ENCODE data around the gene LAMTOR4.
A peak's percentile ranks its signal among the peaks of the same experiment; 100 is the strongest.

LAMTOR4 gene

GRCh38 chr7:100148559-100149328 lies at the start of gene LAMTOR4:
LAMTOR4 (plus strand) TSS chr7:100148918; CDS start chr7:100148973, 55 bp downstream.
- peak; percentile 95 for DNase-seq

DNA sequence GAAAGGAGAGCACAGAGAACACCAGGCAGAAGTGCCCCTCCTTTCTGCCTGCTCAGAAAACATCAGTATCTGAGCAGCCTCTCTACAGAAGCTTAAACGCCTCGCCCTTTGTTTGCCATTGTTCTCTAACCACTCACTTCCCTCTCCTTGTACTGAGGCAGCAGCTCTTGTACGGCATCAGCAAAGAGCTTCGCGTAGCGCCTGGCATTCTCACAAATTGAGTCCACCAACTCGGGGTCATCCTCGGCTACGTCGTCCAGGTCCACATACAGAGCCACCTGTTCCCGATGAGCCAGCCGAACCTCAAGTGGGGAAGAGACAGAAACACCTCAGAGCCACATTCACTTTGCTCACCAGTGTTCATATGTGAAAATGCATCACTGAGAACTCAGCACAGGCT lies 49.3 kb upstream of the LAMTOR4 start:
- DNase-seq, result no peak

DNA sequence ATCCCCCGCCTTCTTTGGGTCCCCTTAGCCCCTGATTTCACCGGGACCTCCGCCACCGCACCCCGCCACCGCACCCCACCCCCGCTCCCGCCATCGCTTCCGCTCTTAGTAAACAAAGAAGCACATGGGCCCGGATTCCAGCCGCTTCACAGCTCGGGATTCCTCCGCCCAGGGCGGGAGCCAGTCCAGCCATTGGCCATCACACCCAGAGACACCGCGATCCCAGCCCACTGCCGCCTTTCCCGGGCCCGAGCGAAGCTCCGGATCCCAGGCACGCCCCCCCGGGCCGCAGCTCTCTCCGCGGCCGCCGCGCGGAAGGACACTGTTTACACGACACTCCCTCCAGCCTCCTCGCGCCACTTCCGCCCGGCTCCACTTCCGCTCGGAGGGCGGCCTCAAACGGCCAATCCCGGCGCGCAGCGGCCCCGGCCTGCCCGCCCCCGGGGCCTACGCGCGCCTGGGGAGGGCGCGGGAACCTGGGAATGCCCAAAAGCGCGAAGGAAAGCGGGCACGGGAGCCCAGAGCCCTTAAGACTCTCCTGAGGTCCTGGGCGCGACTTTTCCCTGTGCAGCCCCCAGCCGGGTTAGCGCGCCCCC lies 48.2 kb upstream of the LAMTOR4 start:
- peak; percentile 85 for DNase-seq

- DNase-seq, result peak; percentile 94
Measured at GRCh38 chr7:100101016-100101862, 47.5 kb upstream of the LAMTOR4 start, which contains the start of the genes AP4M1 and MCM7. AP4M1 (plus strand) TSS chr7:100101643; CDS start chr7:100101715, 72 bp downstream. MCM7 (minus strand) TSS chr7:100101397; CDS start chr7:100101294, 103 bp downstream.

DNA sequence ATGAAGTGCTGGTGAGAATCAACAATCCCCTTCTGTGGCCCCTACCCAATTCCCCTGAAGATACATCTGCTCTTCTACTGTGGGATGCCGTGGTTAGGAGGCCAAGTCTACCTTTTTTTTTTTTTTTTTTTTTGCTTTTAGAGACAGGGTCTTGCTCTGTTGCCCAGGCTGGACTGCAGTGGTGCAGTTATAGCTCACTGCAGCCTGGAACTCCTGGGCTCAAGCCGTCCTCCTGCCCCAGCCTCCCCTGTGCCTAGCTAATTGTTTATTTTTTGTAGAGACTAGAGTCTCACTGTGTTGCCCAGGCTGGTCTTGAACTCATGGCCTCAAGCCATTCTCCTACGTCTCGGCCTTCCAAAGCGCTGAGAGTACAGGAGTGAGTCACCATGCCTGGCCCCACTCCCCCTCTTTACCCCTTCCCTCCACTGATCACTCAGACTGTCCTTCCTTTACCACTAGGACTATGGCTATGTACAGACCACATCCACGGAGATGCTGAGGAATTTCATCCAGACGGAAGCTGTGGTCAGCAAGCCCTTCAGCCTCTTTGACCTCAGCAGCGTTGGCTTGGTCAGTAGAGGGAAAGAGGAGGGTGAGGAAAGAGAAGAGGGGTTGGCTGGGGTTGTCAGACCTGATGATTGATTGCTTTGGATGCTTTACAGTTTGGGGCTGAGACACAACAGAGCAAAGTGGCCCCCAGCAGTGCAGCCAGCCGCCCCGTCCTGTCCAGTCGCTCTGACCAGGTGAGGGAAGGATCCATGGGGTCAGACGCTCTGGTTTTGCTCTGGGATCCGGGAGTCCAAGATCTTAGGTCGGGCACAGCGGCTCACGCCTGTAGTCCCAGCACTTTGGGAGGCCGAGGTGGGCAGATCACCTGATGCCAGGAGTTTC lies 45.5 kb upstream of the LAMTOR4 start:
- DNase-seq, result no peak

DNA sequence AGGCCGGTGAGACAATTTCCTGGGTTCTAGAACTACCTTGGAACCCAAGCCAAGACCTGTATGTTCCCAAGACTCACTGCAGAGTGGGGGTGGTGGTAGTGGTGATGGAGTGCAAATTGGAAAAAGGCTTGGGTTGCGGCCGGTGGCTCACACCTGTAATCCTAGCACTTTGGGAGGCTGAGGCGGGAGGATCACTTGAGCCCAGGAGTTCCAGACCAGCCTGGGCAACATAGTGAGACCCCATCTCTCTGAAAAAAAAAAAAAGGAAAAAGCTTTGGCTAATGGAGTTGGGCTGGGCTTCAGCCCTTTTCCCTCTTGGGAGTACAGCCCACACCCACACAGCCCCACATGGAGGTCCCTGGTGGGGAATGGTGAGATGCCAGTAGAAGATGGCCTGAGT lies 43.2 kb upstream of the LAMTOR4 start:
- no peak for DNase-seq

DNA sequence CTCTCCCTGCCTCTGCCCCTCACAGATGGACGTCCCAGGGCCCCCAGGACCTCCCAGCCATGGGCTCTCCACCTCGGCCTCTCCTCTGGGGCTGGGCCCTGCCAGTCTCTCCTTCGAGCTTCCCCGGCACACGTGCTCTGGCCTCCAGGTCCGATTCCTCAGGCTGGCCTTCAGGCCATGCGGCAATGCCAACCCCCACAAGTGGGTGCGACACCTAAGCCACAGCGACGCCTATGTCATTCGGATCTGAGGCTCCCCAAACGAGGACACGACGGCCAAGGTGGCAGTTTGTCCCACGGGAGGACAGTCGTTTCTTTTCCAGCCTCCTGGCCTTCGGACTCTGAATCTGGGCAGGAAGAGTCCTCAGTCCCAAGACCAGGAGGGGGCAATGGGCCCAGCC lies 42.1 kb upstream of the LAMTOR4 start:
- no peak for DNase-seq

- DNase-seq, result no peak
Measured at GRCh38 chr7:100107125-100107737, 41.5 kb upstream of the LAMTOR4 start.

GRCh38 chr7:100107890-100108289 lies 40.8 kb upstream of the LAMTOR4 start:
- no peak for DNase-seq

- DNase-seq, result no peak
Measured at GRCh38 chr7:100109521-100110163, 39.1 kb upstream of the LAMTOR4 start.

DNA sequence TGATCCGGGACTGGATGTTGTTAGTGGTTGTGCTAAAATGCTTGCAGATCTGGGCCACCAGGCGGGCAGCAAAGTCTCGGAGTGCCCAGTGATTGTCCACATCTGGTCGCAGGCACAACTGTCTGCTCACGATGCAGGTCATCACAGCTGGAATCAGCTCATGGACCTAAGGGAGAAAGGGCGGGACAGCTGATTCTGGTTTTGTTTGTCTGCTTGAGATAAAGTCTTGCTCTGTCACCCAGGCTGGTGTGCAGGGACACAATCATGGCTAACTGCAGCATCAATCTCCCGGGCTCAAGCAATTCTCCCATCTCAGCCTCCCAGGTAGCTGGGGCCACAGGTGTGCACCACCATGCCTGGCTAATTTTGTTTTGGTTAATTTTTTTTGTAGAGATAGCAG lies 37.6 kb upstream of the LAMTOR4 start:
- DNase-seq, result no peak

DNA sequence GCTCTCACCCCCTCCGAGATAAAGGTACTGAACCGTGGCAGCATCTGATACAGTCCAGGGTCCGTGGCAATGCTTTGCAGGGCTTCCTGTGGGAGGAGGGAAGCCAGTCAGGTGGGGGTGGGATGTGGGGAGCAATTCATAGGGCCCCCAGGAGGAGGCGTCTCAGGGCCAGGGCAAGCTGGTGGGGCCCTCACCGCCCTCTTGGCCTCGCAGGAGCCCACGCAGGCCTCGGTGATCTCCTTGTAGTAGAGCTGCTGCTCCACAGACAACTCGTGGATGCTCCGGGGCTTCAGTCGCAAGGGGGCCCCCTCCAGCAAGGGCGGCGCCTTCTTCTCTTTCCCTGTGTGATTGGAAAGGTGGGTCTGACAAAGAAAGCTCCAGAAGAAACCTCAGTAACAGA lies 36.8 kb upstream of the LAMTOR4 start:
- no peak for DNase-seq

- DNase-seq, result no peak
Measured at GRCh38 chr7:100115026-100115425, 33.7 kb upstream of the LAMTOR4 start.

- DNase-seq, result no peak
Measured at GRCh38 chr7:100118388-100119071, 30.2 kb upstream of the LAMTOR4 start.

DNA sequence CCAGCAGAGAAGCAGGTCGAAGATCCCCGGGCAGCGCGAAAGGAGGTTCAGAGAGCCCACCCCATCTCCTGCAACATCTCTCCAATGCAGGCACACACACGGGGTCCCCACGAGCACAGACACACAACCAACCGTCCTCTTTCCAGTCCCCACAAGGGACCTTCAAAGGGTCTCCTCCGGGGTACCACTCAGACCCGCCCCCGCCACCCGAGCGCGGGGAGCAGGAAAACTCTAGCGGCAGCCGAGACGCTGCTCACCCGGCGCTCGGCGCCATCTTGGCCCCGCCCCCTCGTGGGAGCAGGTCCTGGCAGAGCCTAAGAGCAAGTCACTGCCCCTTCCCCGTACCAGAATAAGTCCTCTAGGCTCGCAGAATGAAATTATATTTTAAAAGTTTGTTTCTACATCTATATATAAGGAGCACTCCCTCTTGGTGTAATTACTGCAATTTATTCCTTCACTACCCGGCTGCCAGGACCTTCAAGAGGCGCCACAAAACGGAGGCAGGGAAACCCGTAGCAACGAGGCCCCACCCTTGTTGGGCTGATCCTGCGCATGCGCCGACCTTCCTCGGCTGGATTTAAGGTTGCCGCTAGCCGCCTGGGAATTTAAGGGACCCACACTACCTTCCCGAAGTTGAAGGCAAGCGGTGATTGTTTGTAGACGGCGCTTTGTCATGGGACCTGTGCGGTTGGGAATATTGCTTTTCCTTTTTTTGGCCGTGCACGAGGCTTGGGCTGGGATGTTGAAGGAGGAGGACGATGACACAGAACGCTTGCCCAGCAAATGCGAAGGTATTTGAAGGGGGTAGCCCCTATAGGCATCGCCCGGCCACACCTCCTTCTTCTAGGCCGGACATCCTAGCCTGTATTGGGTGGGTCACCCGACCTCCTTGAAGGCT lies 29.4 kb upstream of the LAMTOR4 start, which contains the start of the genes CNPY4 and TAF6:
Gene CNPY4, plus strand, starts transcription at position 563 of the 898 bp plus-strand sequence. Its CDS starts 111 bp downstream, at position 674.
Gene TAF6, minus strand, starts transcription at position 287 of the 898 bp plus-strand sequence. CDS start 5,149 bp downstream, outside the sequence.
- DNase-seq, result peak; percentile 74

DNA sequence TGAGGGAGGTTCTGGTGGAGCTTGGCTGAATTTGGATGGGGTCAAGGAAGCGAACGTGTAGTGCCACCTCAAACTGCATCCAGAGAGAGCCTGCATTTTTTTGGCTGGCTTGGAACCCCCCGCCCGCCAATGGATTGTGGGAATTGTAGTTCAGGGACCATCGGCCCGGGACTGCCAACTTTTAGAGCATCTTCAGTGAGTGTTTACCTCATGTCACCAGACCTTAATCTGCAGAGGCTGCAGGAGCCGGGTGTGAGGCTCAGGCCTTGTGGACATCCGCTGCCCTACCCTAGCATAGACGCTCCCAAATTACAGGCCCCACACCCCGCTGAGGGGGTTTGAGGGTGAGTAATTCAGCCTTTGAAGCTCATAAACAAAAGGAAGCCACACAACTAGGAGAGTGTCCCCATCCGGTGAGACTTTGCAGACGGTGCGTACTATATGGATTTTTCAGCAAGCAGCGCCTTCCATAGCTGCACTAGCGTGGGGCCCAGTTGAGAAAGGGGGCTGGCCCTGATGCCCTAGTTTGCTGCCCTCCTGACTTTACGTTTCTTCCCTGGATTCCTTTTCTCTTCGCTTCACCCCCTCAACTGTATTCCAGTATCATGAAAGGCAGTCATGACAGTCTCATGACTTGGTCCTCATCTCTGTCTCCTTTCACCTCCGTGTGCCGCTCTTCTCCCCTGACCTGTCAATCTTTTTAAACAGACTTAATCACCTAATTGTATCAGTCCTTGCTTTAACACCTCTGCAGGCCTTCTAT lies 28.6 kb upstream of the LAMTOR4 start:
- DNase-seq, result no peak

GRCh38 chr7:100120733-100121036 lies 28.0 kb upstream of the LAMTOR4 start:
- DNase-seq, result no peak

DNA sequence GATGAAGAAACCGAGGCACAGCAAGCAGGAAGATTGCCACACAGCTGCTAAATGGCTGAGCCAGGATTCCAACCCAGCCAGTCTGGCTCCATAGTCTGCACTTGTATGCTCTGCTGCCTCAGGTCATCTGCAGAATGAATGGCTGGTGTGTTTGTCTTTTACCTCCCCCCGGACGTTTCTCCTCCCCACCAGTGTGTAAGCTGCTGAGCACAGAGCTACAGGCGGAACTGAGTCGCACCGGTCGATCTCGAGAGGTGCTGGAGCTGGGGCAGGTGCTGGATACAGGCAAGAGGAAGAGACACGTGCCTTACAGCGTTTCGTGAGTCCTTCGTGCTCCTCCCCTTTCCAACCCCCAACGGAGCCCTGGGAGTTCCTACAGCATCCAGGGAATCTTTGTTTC lies 26.7 kb upstream of the LAMTOR4 start:
- peak; percentile 88 for DNase-seq

DNA sequence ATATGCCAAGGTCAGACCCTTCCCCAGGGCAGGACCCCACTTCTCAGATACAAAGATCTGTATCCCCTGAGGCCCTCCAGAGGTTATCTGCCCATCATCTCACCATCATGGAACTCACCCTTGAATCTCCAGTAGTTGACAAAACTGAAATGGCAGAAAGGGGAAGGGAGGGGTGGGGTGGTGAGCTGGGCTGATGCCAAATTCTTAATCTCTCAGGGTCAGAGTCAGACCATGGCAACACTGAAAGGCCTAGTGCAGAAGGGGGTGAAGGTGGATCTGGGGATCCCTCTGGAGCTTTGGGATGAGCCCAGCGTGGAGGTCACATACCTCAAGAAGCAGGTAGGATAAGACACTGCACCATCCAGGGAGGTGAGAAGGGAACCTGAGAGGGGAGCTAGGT lies 26.1 kb upstream of the LAMTOR4 start:
- DNase-seq, result no peak
